HCT116 (cell line): ENCODE data around the gene USP12. TPM values are rescaled to one million over a fixed set of nuclear protein-coding genes. Genes with fewer than 3 reads are reported as not detected.

Experiments
- ATAC-seq: fragments of 200-7000 bp; cut with Tn5 transposase; 2 replicates; pipeline ENCODE4 v1.9.1; 2020; ENCODE audit warnings: mild to moderate bottlenecking, moderate library complexity
- BruUV-seq: library from RNA; stranded (reverse); fragments of 400-500 nt; replicated peaks from 2 replicates; lab custom pipeline; 2021; lab: Mats Ljungman, UMichigan
- CTCF ChIA-PET: fragments of 300-600 bp; sonication (Branson Sonifier 250); formaldehyde crosslinking; loops from one replicate; lab custom pipeline; 2021; ENCODE audit warnings: antibody characterized with exemption; lab: Charles Lee
- POLR2A ChIA-PET: fragments of 300-600, 350-600 bp; sonication (Branson Sonifier 250); formaldehyde crosslinking; loops from one replicate; lab custom pipeline; 2021; ENCODE audit warnings: antibody characterized with exemption; lab: Charles Lee
- RAD21 ChIA-PET, 2 experiments: fragments of 300-600 bp; sonication (Branson Sonifier 250); formaldehyde crosslinking; loops; one replicate each; lab custom pipeline; 2023; ENCODE audit warnings: low total read pairs in 2 of 2; ENCODE audit not compliant: uncharacterized antibody in 2 of 2, unreplicated experiment in 2 of 2, low non-redundant PET in 1 of 2; lab: Charles Lee
- DNase-seq: peaks from one replicate; pipeline ENCODE4 v3.0.0-alpha.2; 2010; ENCODE audit warnings: low read depth, low spot score
- H2AFZ ChIP-seq: fragments of 200-600 bp; shearing (Covaris generic), sonication (generic); 2 replicates; pipeline ENCODE4 v1.6.1; 2017; ENCODE audit warnings: low read depth, mixed run types, mixed read lengths, antibody characterized with exemption, low read length; ENCODE audit not compliant: poor library complexity, severe bottlenecking
- H3K27ac ChIP-seq: 2 replicates; pipeline ENCODE4 v1.5.1; 2012; ENCODE audit warnings: low read depth, low read length
- H3K27me3 ChIP-seq: fragments of 200-600 bp; sonication (generic); 2 replicates; pipeline ENCODE4 v1.6.1; 2016; ENCODE audit warnings: mixed run types, low read length, mixed read lengths; ENCODE audit not compliant: insufficient read depth
- H3K36me3 ChIP-seq, 2 experiments: fragments of 200-500 bp in 1 of 2; fragments of 200-600 bp in 1 of 2; sonication (Bioruptor generic) in 1 of 2; sonication (generic) in 1 of 2; 2 replicates each; pipeline versions ENCODE4 v1.5.1 to v1.6.1; 2014 to 2016; ENCODE audit warnings: low read length in 2 of 2, inconsistent platforms in 1 of 2, mixed read lengths in 1 of 2, mixed run types in 1 of 2; ENCODE audit not compliant: insufficient read depth in 2 of 2, control insufficient read depth in 1 of 2
- H3K4me1 ChIP-seq, 2 experiments: fragments of 200-600 bp in 1 of 2; sonication (generic) in 1 of 2; 2 replicates each; pipeline versions ENCODE4 v1.5.1 to v1.6.1; 2012 to 2017; ENCODE audit warnings: low read length in 2 of 2, inconsistent platforms in 1 of 2, mild to moderate bottlenecking in 1 of 2, mixed read lengths in 1 of 2, mixed run types in 1 of 2, moderate library complexity in 1 of 2; ENCODE audit not compliant: insufficient read depth in 2 of 2, control insufficient read depth in 1 of 2
- H3K4me2 ChIP-seq: fragments of 200-600 bp; sonication (generic); 2 replicates; pipeline ENCODE4 v1.6.1; 2017; ENCODE audit warnings: mixed run types, low read length, mixed read lengths
- H3K4me3 ChIP-seq, 2 experiments: fragments of 200-600 bp in 1 of 2; sonication (generic) in 1 of 2; replicated peaks in 1 of 2; 2 replicates each; pipeline ENCODE4 v1.5.1; 2011 to 2016; ENCODE audit warnings: low read length in 2 of 2, control low read depth in 1 of 2, low read depth in 1 of 2, mild to moderate bottlenecking in 1 of 2, mixed read lengths in 1 of 2, mixed run types in 1 of 2
- H3K79me2 ChIP-seq: fragments of 200-600 bp; sonication (generic); 2 replicates; pipeline ENCODE4 v1.6.1; 2017; ENCODE audit warnings: mild to moderate bottlenecking, mixed run types, low read length, moderate library complexity, mixed read lengths; ENCODE audit not compliant: insufficient read depth
- H3K9ac ChIP-seq: fragments of 200-600 bp; sonication (generic); 2 replicates; pipeline ENCODE4 v1.6.1; 2016; ENCODE audit warnings: low read length, mixed read lengths
- H3K9me2 ChIP-seq: fragments of 200-600 bp; sonication (generic), shearing (Covaris generic); 2 replicates; pipeline ENCODE4 v1.6.1; 2017; ENCODE audit warnings: mixed run types, mild to moderate bottlenecking, moderate library complexity; ENCODE audit not compliant: insufficient read depth
- H3K9me3 ChIP-seq, 2 experiments: fragments of 200-500 bp in 1 of 2; fragments of 200-600 bp in 1 of 2; sonication (Bioruptor generic) in 1 of 2; sonication (generic) in 1 of 2; 2 replicates each; pipeline ENCODE4 v1.6.1; 2014 to 2017; ENCODE audit warnings: low read length in 2 of 2, mixed read lengths in 2 of 2, inconsistent platforms in 1 of 2, low read depth in 1 of 2, mild to moderate bottlenecking in 1 of 2, mixed run types in 1 of 2, moderate library complexity in 1 of 2; ENCODE audit not compliant: control insufficient read depth in 1 of 2, insufficient read depth in 1 of 2
- H4K20me1 ChIP-seq: fragments of 200-600 bp; sonication (generic), shearing (Covaris generic); 2 replicates; pipeline ENCODE4 v1.6.1; 2017; ENCODE audit warnings: mixed run types, mild to moderate bottlenecking, moderate library complexity; ENCODE audit not compliant: insufficient read depth
- CBX3 ChIP-seq: IDR thresholded peaks from 2 replicates; pipeline ENCODE4 v1.6.1; 2012; ENCODE audit warnings: low read depth
- CEBPB ChIP-seq: IDR thresholded peaks from 2 replicates; pipeline ENCODE4 v1.6.1; 2012; ENCODE audit warnings: low read depth
- EGR1 ChIP-seq: IDR thresholded peaks from 2 replicates; pipeline ENCODE4 v1.6.1; 2012; ENCODE audit warnings: low read depth
- ELF1 ChIP-seq: IDR thresholded peaks from 2 replicates; pipeline ENCODE4 v1.6.1; 2012; ENCODE audit warnings: low read depth, borderline replicate concordance
- EZH2 ChIP-seq: fragments of 200-600 bp; sonication (generic); IDR thresholded peaks from 2 replicates; pipeline ENCODE4 v1.6.1; 2017; ENCODE audit warnings: antibody characterized with exemption, mixed run types
- EZH2phosphoT487 ChIP-seq: fragments of 200-600 bp; IDR thresholded peaks from 2 replicates; pipeline ENCODE4 v1.6.1; 2018; ENCODE audit warnings: antibody characterized with exemption, borderline replicate concordance
- FOSL1 ChIP-seq: IDR thresholded peaks from 2 replicates; pipeline ENCODE4 v1.6.1; 2012; ENCODE audit warnings: low read depth
- JUND ChIP-seq: IDR thresholded peaks from 2 replicates; pipeline ENCODE4 v1.6.1; 2012
- POLR2AphosphoS5 ChIP-seq: IDR thresholded peaks from 2 replicates; pipeline ENCODE4 v1.6.1; 2011; ENCODE audit warnings: mild to moderate bottlenecking, low read depth, low read length, moderate library complexity
- RAD21 ChIP-seq: IDR thresholded peaks from 2 replicates; pipeline ENCODE4 v1.6.1; 2012; ENCODE audit warnings: low read depth, mild to moderate bottlenecking
- SIN3A ChIP-seq: IDR thresholded peaks from 2 replicates; pipeline ENCODE4 v1.6.1; 2012; ENCODE audit warnings: low read depth
- SRF ChIP-seq: IDR thresholded peaks from 2 replicates; pipeline ENCODE4 v1.6.1; 2012; ENCODE audit warnings: low read depth
- TCF7L2 ChIP-seq: IDR thresholded peaks from 2 replicates; pipeline ENCODE4 v1.7.0; 2011; ENCODE audit warnings: borderline replicate concordance, inconsistent platforms; ENCODE audit not compliant: insufficient read depth, insufficient read length; ENCODE audit errors: extremely low read depth
- YY1 ChIP-seq: IDR thresholded peaks from 2 replicates; pipeline ENCODE4 v1.6.1; 2011; ENCODE audit warnings: low read length, low read depth, moderate library complexity, mild to moderate bottlenecking; ENCODE audit not compliant: insufficient replicate concordance; ENCODE audit errors: extremely low read depth
- ZFX ChIP-seq: fragments of 450-650 bp; IDR thresholded peaks from 2 replicates; pipeline ENCODE4 v1.6.1; 2017
- ZNF274 ChIP-seq: fragments of 200-500 bp; sonication (Bioruptor generic); IDR thresholded peaks from 2 replicates; pipeline ENCODE4 v1.6.1; 2014; ENCODE audit warnings: mild to moderate bottlenecking, low read depth, low read length, inconsistent platforms
- intact Hi-C: fragments of 100-400 bp; cut with micrococcal nuclease; formaldehyde crosslinking; loops from 2 replicates; pipeline ENCODE4 v1.10.0; 2022
- total RNA-seq: library from RNA; stranded (reverse); gene quantifications from one replicate; pipeline ENCODE4 v1.2.1, GENCODE V29; 2021; ENCODE audit not compliant: unreplicated experiment
- TF ChIP-seq, protein P1 (sequence below): IDR thresholded peaks from 2 replicates; pipeline ENCODE4 v1.6.1; 2012
- TF ChIP-seq, protein P2 (sequence below): IDR thresholded peaks from 2 replicates; pipeline ENCODE4 v1.6.1; 2012
- TF ChIP-seq, protein P3 (sequence below): IDR thresholded peaks from 2 replicates; pipeline ENCODE4 v1.6.1; 2011; ENCODE audit warnings: mild to moderate bottlenecking, low read length, moderate library complexity; ENCODE audit not compliant: insufficient replicate concordance; ENCODE audit errors: extremely low read depth

Gene USP12
- total RNA-seq, 1 experiment from 2014 or later = 28.3 TPM

DNA sequence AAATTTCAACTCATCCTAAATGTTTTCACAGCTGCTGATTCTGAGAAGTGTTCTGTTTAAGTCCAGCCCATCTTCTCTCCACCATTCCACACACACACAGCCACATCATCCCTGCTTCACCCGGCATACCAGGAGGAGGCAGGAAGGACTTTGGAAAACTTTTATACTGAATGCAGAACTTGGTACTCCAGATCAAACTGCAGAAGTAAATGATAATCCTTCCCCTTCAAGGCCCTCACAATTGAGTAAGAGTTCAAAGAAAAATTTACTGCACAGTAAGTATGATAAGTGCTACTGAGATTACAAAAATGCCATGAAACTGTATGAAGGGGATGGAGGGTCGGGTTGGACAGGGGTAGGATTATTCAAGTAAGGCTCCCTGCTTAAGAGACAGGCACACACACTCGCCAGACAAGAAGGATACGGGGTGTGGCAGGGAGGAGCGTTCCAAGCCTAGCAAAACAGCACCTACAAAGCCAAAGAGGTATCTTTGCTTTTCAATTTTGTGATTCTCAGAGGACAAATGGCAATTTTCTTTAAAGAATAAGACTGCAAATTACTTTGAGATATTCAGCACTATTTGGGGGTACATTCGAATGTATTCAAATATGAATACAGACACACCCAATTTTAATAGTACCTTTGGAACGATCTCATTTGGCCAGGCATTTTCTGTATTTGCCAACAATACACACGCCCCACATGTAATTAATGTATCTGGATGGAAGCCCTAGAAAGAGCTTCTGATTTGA lies 2.5 kb downstream of the USP12 start:
- Histone ChIP-seq H3K9me2 (no peaks in the 10 kb centered on the region), H3K9me3 (no peaks in the 10 kb centered on the region), H2AFZ (no peak overlapping the region), H3K9ac (no peak overlapping the region), H4K20me1 (peaks cover 14% of the 10 kb centered on the region), H3K27me3 (no peaks in the 10 kb centered on the region), H3K36me3 (no peaks in the 10 kb centered on the region), H3K4me2 (0 out of 2 replicates have a peak overlapping the region, but pooled peaks have one; percentile 97), H3K79me2 (peaks cover 70% of the 10 kb centered on the region), H3K4me3 (no peak overlapping the region), H3K4me1 (peaks cover 15 to 36% of the 10 kb centered on the region in 2 experiments; a peak in 3 of 4 replicates), H3K27ac (no peak overlapping the region)
- intact Hi-C loops = no loop called here
- TF ChIP-seq EZH2 (no peak), ZFX (no peak), JUND (no peak), SIN3A (no peak), YY1 (no peak), CEBPB (no peak), FOSL1 (no peak)
- TF ChIP-seq, protein P1, sequence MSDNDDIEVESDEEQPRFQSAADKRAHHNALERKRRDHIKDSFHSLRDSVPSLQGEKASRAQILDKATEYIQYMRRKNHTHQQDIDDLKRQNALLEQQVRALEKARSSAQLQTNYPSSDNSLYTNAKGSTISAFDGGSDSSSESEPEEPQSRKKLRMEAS = no peak
- CTCF ChIA-PET = no interaction called here
- ATAC-seq = no peak
- POLR2A ChIA-PET = no interaction called here
- RAD21 ChIA-PET = no interaction called here
- DNase-seq = no peak
- BruUV-seq = no TSS peak

DNA sequence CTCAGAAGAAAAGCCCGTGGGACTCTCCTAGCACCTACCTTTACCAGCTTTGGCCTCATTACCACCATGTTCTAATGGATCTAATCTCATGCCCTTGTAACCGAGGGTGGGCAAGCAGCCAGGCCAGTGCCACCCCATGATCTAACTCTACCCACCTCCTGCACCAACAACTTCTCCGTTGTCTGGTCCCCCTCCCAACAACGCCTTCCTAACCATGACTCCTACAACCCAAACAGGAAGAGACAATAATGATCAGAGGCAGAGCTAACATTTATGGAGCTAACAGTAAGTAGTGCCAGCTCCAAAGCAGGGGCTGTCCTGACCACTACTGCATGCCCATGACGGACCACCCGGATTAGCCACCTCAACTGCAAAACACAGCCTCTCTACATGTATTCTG lies 3.5 kb downstream of the USP12 start:
- intact Hi-C loops = no loop called here
- RAD21 ChIA-PET = no interaction called here
- no TSS peak for BruUV-seq
- Histone ChIP-seq H4K20me1 (peaks cover 18% of the 10 kb centered on the region), H3K4me3 (no peak overlapping the region), H3K36me3 (no peaks in the 10 kb centered on the region), H3K27ac (no peak overlapping the region), H3K9me2 (no peaks in the 10 kb centered on the region), H3K9me3 (no peaks in the 10 kb centered on the region), H3K9ac (no peak overlapping the region), H3K4me2 (no peak overlapping the region), H3K27me3 (no peaks in the 10 kb centered on the region), H3K4me1 (peaks cover 15 to 35% of the 10 kb centered on the region in 2 experiments; a peak in 3 of 4 replicates), H2AFZ (no peak overlapping the region), H3K79me2 (peaks cover 80% of the 10 kb centered on the region)
- CTCF ChIA-PET = no interaction called here
- no peak for ATAC-seq
- POLR2A ChIA-PET = no interaction called here
- no peak for DNase-seq
- TF ChIP-seq TCF7L2 (no peak), CEBPB (no peak), ZFX (no peak), EGR1 (no peak), YY1 (no peak), EZH2phosphoT487 (no peak), POLR2AphosphoS5 (no peak), CBX3 (no peak), FOSL1 (no peak), RAD21 (no peak), SRF (no peak), ZNF274 (no peak), ELF1 (no peak)
- TF ChIP-seq, protein P1 = no peak
- TF ChIP-seq, protein P2, sequence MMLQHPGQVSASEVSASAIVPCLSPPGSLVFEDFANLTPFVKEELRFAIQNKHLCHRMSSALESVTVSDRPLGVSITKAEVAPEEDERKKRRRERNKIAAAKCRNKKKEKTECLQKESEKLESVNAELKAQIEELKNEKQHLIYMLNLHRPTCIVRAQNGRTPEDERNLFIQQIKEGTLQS = no peak
- TF ChIP-seq, protein P3, sequence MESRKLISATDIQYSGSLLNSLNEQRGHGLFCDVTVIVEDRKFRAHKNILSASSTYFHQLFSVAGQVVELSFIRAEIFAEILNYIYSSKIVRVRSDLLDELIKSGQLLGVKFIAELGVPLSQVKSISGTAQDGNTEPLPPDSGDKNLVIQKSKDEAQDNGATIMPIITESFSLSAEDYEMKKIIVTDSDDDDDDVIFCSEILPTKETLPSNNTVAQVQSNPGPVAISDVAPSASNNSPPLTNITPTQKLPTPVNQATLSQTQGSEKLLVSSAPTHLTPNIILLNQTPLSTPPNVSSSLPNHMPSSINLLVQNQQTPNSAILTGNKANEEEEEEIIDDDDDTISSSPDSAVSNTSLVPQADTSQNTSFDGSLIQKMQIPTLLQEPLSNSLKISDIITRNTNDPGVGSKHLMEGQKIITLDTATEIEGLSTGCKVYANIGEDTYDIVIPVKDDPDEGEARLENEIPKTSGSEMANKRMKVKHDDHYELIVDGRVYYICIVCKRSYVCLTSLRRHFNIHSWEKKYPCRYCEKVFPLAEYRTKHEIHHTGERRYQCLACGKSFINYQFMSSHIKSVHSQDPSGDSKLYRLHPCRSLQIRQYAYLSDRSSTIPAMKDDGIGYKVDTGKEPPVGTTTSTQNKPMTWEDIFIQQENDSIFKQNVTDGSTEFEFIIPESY = no peak
